ENCODE measurements around the gene PSME3. TPM values are rescaled to one million over a fixed set of nuclear protein-coding genes. Genes with fewer than 3 reads are reported as not detected.

Gene PSME3
- total RNA-seq, result 41.0 TPM

GRCh38 chr17:42832934-42833766, at the start of gene PSME3:
Gene PSME3 (plus strand): TSS chr17:42833397. CDS start chr17:42833632, 235 bp downstream.

GRCh38 chr17:42798383-42799380, 34.5 kb upstream of the PSME3 start, which contains the start of the genes CNTD1 and COA3:
Gene CNTD1 (plus strand): TSS chr17:42798861. CDS start chr17:42799068, 207 bp downstream.
Gene COA3 (minus strand): TSS chr17:42798704. CDS start chr17:42798681, 23 bp downstream.

GRCh38 chr17:42844271-42844670, 11.1 kb downstream of the PSME3 start, which contains the start of gene AOC2:
Gene AOC2 (plus strand): TSS chr17:42844580. CDS start chr17:42844627, 47 bp downstream.

GRCh38 chr17:42850954-42851353, 17.8 kb downstream of the PSME3 start, which contains the start of gene AOC3:
Gene AOC3 (plus strand): TSS chr17:42851199. CDS start chr17:42851344, 145 bp downstream.

Small RNAs within 50 kb of the gene (small RNA-seq; reads per million reads assigned to genes)
- gene MIR6781 (ENCODE audit: low replicate concordance) (not detected), gene RNU6-287P (ENCODE audit: low replicate concordance) (not detected)

Other genes starting within 250 kb of the PSME3 start
- gene RETREG3, start 224.0 kb upstream of the PSME3 start, total RNA-seq, result 49.8 TPM
- gene TUBG1, start 223.7 kb upstream of the PSME3 start, total RNA-seq, result 18.2 TPM
- gene TUBG2, start 174.1 kb upstream of the PSME3 start, total RNA-seq, result 26.3 TPM
- 4.4 TPM for gene PLEKHH3, start 156.4 kb upstream of the PSME3 start, total RNA-seq
- 0.94 TPM for gene CCR10, start 151.6 kb upstream of the PSME3 start, total RNA-seq
- 12.5 TPM for gene CNTNAP1, start 150.9 kb upstream of the PSME3 start, total RNA-seq
- gene EZH1, start 88.4 kb upstream of the PSME3 start, total RNA-seq, result 68.9 TPM
- 9.1 TPM for gene RAMP2, start 72.2 kb upstream of the PSME3 start, total RNA-seq
- gene VPS25, start 59.9 kb upstream of the PSME3 start, total RNA-seq, result 24.4 TPM
- gene WNK4, start 52.8 kb upstream of the PSME3 start, total RNA-seq, result not detected
- gene COA3, start 34.7 kb upstream of the PSME3 start, total RNA-seq, result 65.7 TPM
- gene CNTD1, start 34.5 kb upstream of the PSME3 start, total RNA-seq, result 0.31 TPM
- gene BECN1, start 9.1 kb upstream of the PSME3 start, total RNA-seq, result 61.3 TPM
- gene AOC2, start 11.2 kb downstream of the PSME3 start, total RNA-seq, result 2.5 TPM
- 0.31 TPM for gene AOC3, start 17.8 kb downstream of the PSME3 start, total RNA-seq
- gene G6PC1, start 67.4 kb downstream of the PSME3 start, total RNA-seq, result not detected
- 34.1 TPM for gene AARSD1, start 131.1 kb downstream of the PSME3 start, total RNA-seq
- gene PTGES3L, start 146.7 kb downstream of the PSME3 start, total RNA-seq, result 2.5 TPM
- 16.9 TPM for gene RUNDC1, start 147.2 kb downstream of the PSME3 start, total RNA-seq
- gene RPL27, start 165.0 kb downstream of the PSME3 start, total RNA-seq, result 1,347 TPM
- gene IFI35, start 173.4 kb downstream of the PSME3 start, total RNA-seq, result 2.5 TPM
- gene VAT1, start 189.0 kb downstream of the PSME3 start, total RNA-seq, result 77.3 TPM
- 3.4 TPM for gene RND2, start 191.8 kb downstream of the PSME3 start, total RNA-seq

Data from parietal lobe (tissue), 2 donors.